GM20000 (cell line): ENCODE results near the gene PIN1.

Experiments
- DNase-seq: peaks from one replicate; pipeline ENCODE4 v3.0.0; 2012; ENCODE audit warnings: low spot score
- TF ChIP-seq, protein P1 (sequence below): IDR thresholded peaks from 2 replicates; pipeline ENCODE4 v1.5.1; 2012; ENCODE audit warnings: mild to moderate bottlenecking, control low read depth; ENCODE audit errors: extremely low read depth, missing control alignments

The PIN1 gene

DNA sequence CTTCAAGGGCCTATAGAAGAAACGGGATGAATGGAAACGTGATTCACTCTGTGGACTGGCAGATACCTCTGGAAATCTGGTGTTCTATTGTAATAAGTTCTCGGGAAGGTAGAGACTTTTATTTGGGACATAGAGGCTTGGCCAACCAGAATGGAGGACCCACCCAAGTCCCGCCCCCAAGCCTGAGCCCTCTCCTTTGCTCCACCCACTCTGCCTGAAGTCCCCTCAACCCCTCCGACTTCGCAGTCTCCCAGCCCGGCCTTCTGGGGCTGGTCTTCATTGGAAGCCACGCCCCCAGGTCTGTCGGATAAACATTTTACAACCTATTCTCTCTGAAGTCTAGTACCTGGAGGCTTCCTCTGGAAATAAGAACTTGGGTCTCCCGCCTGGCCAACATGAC is 33.1 kb upstream of the PIN1 start:
- DNase-seq: no peak
- TF ChIP-seq, protein P1, sequence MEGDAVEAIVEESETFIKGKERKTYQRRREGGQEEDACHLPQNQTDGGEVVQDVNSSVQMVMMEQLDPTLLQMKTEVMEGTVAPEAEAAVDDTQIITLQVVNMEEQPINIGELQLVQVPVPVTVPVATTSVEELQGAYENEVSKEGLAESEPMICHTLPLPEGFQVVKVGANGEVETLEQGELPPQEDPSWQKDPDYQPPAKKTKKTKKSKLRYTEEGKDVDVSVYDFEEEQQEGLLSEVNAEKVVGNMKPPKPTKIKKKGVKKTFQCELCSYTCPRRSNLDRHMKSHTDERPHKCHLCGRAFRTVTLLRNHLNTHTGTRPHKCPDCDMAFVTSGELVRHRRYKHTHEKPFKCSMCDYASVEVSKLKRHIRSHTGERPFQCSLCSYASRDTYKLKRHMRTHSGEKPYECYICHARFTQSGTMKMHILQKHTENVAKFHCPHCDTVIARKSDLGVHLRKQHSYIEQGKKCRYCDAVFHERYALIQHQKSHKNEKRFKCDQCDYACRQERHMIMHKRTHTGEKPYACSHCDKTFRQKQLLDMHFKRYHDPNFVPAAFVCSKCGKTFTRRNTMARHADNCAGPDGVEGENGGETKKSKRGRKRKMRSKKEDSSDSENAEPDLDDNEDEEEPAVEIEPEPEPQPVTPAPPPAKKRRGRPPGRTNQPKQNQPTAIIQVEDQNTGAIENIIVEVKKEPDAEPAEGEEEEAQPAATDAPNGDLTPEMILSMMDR: no peak

DNA sequence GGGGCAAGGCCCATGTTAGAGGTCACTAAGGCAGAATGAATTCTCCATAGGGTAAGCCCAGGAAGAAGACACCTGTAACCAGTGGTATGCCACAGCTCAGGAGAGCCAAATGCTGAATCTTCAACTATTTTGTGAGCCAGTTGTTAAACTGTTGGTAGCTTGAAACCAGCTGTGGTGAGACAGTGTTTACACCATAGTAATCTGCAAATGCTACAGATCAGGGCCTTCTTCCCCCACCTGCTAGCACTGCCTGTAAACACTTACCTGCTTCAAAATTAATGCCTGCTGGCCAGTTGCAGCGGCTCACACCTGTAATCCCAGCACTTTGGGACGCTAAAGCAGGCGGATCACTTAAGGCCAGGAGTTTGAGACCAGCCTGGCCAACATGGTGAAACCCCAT is 28.3 kb upstream of the PIN1 start:
- TF ChIP-seq, protein P1: no peak
- DNase-seq: no peak

GRCh38 chr19:9808855-9809824 is 26.0 kb upstream of the PIN1 start:
- TF ChIP-seq, protein P1: no peak
- no peak for DNase-seq

DNA sequence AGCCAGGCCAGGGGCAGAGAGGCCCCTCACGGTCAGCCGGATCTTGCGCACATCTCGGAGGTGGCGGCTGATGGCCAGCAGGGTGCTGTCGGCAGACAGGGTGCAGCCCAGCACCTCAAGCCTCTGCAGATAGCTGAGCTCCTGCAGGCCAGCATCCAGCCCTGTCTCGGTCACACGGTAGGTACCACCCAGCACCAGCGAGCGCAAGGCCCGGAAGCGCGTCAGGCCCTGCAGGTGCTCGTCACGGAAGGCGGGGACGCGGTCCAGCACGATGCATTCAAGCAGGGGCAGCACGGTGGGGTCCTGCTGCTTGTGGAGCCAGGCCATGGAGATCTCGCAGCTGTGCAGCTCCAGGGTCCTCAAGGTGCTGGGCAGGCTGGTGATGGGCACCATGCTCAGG is 24.0 kb upstream of the PIN1 start:
- DNase-seq: no peak
- TF ChIP-seq, protein P1: no peak

- no peak for DNase-seq
- TF ChIP-seq, protein P1: no peak
Observed at GRCh38 chr19:9818175-9818733, 16.9 kb upstream of the PIN1 start.

DNA sequence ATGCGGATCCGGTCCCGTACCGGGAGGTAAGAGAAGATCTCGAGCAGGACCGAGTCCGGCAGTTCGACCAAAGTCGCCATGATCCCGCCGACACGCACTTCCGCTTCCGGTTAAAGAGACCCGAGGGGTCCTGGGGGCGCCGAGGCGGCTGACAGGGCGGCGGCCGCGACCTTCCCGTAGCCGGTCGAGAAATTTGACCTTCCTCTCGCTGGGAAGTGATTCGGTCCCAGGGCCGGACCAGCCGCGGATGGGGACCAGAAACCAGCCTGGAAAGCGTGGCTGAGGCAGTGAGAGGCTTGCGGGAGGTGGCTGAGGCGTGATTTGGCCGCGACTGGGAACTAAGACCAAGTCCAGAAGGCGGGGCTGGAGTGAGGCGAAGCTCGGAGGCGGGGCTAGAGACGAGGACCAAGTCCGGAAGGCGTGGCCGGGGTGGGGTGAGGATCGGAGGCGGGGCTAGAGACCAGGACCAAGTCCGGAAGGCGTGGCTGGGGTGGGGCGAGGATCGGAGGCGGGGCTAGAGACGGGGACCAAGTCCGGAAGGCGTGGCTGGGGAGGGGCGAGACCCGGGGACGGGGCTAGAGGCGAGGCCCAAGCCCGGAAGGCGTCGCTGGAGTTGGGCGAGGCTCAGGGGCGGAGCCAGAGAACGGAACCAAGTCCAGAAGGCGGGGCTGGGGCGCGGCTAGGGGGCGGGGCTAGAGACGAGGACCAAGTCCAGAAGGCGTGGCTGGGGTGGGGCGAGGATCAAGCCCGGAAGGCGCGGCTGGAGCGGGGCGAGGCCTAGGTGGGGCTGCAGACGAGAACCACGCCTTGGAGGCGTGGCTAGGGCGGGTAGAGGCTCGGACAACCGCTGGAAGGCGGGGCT is 16.2 kb upstream of the PIN1 start, which contains the start of gene FBXL12:
Gene FBXL12 (minus strand): TSS at position 346 of the 862 bp plus-strand sequence. CDS start 266 bp downstream, at position 80.
- TF ChIP-seq, protein P1: no peak
- peak; percentile 97 for DNase-seq
